BLaER1 treated with 17β-estradiol and CSF1 and Interleukin-3, amounts not matched to agents 10 nM and 100 nM (cell line): Measurements from ENCODE around the gene KLHL4.

ENCODE experiments used
- H3K27ac ChIP-seq, 11 experiments: shearing (Covaris generic); formaldehyde crosslinking; 2 replicates each; pipeline ENCODE4 v1.8.1; 2022
- H3K27me3 ChIP-seq, 11 experiments: shearing (Covaris generic); formaldehyde crosslinking; 2 replicates each; pipeline ENCODE4 v1.8.1; 2022
- H3K36me3 ChIP-seq, 11 experiments: shearing (Covaris generic); formaldehyde crosslinking; 2 replicates each; pipeline ENCODE4 v1.8.1; 2022
- H3K4me1 ChIP-seq, 10 experiments: shearing (Covaris generic); formaldehyde crosslinking; 2 replicates each; pipeline ENCODE4 v1.8.1; 2022
- H3K4me2 ChIP-seq, 11 experiments: shearing (Covaris generic); formaldehyde crosslinking; 2 replicates each; pipeline ENCODE4 v1.8.1; 2022
- H3K4me3 ChIP-seq, 10 experiments: shearing (Covaris generic); formaldehyde crosslinking; 2 replicates each; pipeline ENCODE4 v1.8.1; 2022
- H3K9ac ChIP-seq, 11 experiments: shearing (Covaris generic); formaldehyde crosslinking; 2 replicates each; pipeline ENCODE4 v1.8.1; 2022
- H3K9me3 ChIP-seq, 11 experiments: shearing (Covaris generic); formaldehyde crosslinking; replicated peaks in 1 of 11; 2 replicates each; pipeline ENCODE4 v1.8.1; 2022
- H4K20me1 ChIP-seq, 11 experiments: shearing (Covaris generic); formaldehyde crosslinking; 2 replicates each; pipeline ENCODE4 v1.8.1; 2022
- Cebpa-rat ChIP-seq, 11 experiments: shearing (Covaris generic); IDR thresholded peaks; 2 replicates each; pipeline ENCODE4 v1.8.1; 2022

The KLHL4 gene

GRCh38 chrX:87526281-87526680 lies 8.7 kb downstream of the KLHL4 start:
- H3K4me3 ChIP-seq = no peak overlapping the region
- H3K36me3 ChIP-seq = no peaks in the 10 kb centered on the region
- no peaks in the 10 kb centered on the region; a peak in 1 of 22 replicates for H3K9me3 ChIP-seq
- H3K4me2 ChIP-seq = no peak overlapping the region
- H3K9ac ChIP-seq = no peak overlapping the region
- peaks cover 33 to 79% (median 61%) of the 10 kb centered on the region in 11 experiments; a peak in 21 of 22 replicates for H3K27me3 ChIP-seq
- no peak overlapping the region for H3K27ac ChIP-seq
- no peaks in the 10 kb centered on the region for H3K4me1 ChIP-seq
- no peak for TF ChIP-seq Cebpa-rat (IDR thresholded peaks at IDR 0.05)
- no peaks in the 10 kb centered on the region; a peak in 1 of 22 replicates for H4K20me1 ChIP-seq

- Histone ChIP-seq H3K9ac (no peak overlapping the region), H4K20me1 (no peaks in the 10 kb centered on the region), H3K36me3 (no peaks in the 10 kb centered on the region), H3K27ac (no peak overlapping the region), H3K9me3 (no peaks in the 10 kb centered on the region; a peak in 1 of 22 replicates), H3K4me3 (no peak overlapping the region), H3K4me1 (no peaks in the 10 kb centered on the region), H3K27me3 (peaks cover 23 to 59% (median 42%) of the 10 kb centered on the region in 11 experiments; a peak in 20 of 22 replicates), H3K4me2 (no peak overlapping the region)
- no peak for TF ChIP-seq Cebpa-rat (IDR thresholded peaks at IDR 0.05)
Observed at GRCh38 chrX:87528487-87528886, 10.9 kb downstream of the KLHL4 start.

GRCh38 chrX:87571964-87572363 lies 54.4 kb downstream of the KLHL4 start:
- Histone ChIP-seq H3K4me1 (no peaks in the 10 kb centered on the region), H3K4me3 (no peak overlapping the region), H3K36me3 (no peaks in the 10 kb centered on the region), H3K9me3 (no peaks in the 10 kb centered on the region), H3K27ac (no peak overlapping the region), H3K27me3 (peaks cover 67 to 96% (median 86%) of the 10 kb centered on the region in 11 experiments), H3K9ac (no peak overlapping the region), H3K4me2 (no peak overlapping the region), H4K20me1 (no peaks in the 10 kb centered on the region; a peak in 1 of 22 replicates)
- no peak for TF ChIP-seq Cebpa-rat (IDR thresholded peaks at IDR 0.05)

GRCh38 chrX:87572901-87573300 lies 55.3 kb downstream of the KLHL4 start:
- Histone ChIP-seq H3K27ac (no peak overlapping the region), H3K27me3 (peaks cover 67 to 95% (median 85%) of the 10 kb centered on the region in 11 experiments)
- no peak for TF ChIP-seq Cebpa-rat (IDR thresholded peaks at IDR 0.05)

GRCh38 chrX:87578978-87579377 lies 61.4 kb downstream of the KLHL4 start:
- Histone ChIP-seq H3K27ac (no peak overlapping the region), H4K20me1 (no peaks in the 10 kb centered on the region; a peak in 1 of 22 replicates), H3K36me3 (no peaks in the 10 kb centered on the region), H3K4me2 (no peak overlapping the region), H3K9ac (no peak overlapping the region), H3K9me3 (peaks cover 0 to 13% (median 6%) of the 10 kb centered on the region in 11 experiments; a peak in 11 of 22 replicates), H3K4me3 (no peak overlapping the region), H3K4me1 (no peaks in the 10 kb centered on the region), H3K27me3 (peaks cover 75 to 94% (median 83%) of the 10 kb centered on the region in 11 experiments)
- TF ChIP-seq Cebpa-rat (IDR thresholded peaks at IDR 0.05) = no peak

More at GRCh38 chrX:87572901-87573300, 55.3 kb downstream of the KLHL4 start:
- no peaks in the 10 kb centered on the region for H3K4me1 ChIP-seq
- no peak overlapping the region for H3K9ac ChIP-seq
- H3K36me3 ChIP-seq = no peaks in the 10 kb centered on the region
- no peaks in the 10 kb centered on the region; a peak in 1 of 22 replicates for H4K20me1 ChIP-seq
- H3K4me2 ChIP-seq = no peak overlapping the region
- H3K4me3 ChIP-seq = no peak overlapping the region
- H3K9me3 ChIP-seq = no peaks in the 10 kb centered on the region

GRCh38 chrX:87580862-87581261 lies 63.3 kb downstream of the KLHL4 start:
- Histone ChIP-seq H3K9me3 (peaks cover 0 to 13% (median 6%) of the 10 kb centered on the region in 11 experiments; a peak in 11 of 22 replicates), H4K20me1 (no peaks in the 10 kb centered on the region; a peak in 1 of 22 replicates), H3K4me2 (no peak overlapping the region), H3K9ac (no peak overlapping the region), H3K27me3 (peaks cover 65 to 93% (median 81%) of the 10 kb centered on the region in 11 experiments), H3K4me3 (no peak overlapping the region), H3K4me1 (no peaks in the 10 kb centered on the region), H3K36me3 (no peaks in the 10 kb centered on the region), H3K27ac (no peak overlapping the region)
- TF ChIP-seq Cebpa-rat (IDR thresholded peaks at IDR 0.05) = no peak

- Histone ChIP-seq H3K36me3 (no peaks in the 10 kb centered on the region), H3K9me3 (peaks cover 0 to 13% (median 6%) of the 10 kb centered on the region in 11 experiments; a peak in 11 of 22 replicates), H4K20me1 (no peaks in the 10 kb centered on the region; a peak in 1 of 22 replicates), H3K4me2 (no peak overlapping the region), H3K27ac (no peak overlapping the region), H3K27me3 (peaks cover 61 to 96% (median 86%) of the 10 kb centered on the region in 11 experiments), H3K4me3 (no peak overlapping the region), H3K4me1 (no peaks in the 10 kb centered on the region), H3K9ac (no peak overlapping the region)
- no peak for TF ChIP-seq Cebpa-rat (IDR thresholded peaks at IDR 0.05)
Observed at GRCh38 chrX:87582453-87582852, 64.9 kb downstream of the KLHL4 start.

- H3K9ac ChIP-seq = no peak overlapping the region
- TF ChIP-seq Cebpa-rat (IDR thresholded peaks at IDR 0.05) = no peak
Observed at GRCh38 chrX:87583679-87584078, 66.1 kb downstream of the KLHL4 start.

GRCh38 chrX:87616371-87616770 lies 98.8 kb downstream of the KLHL4 start:
- H3K4me2 ChIP-seq = no peak overlapping the region
- no peaks in the 10 kb centered on the region for H3K4me1 ChIP-seq
- H3K36me3 ChIP-seq = no peaks in the 10 kb centered on the region
- H3K27me3 ChIP-seq = peaks cover 56 to 98% (median 90%) of the 10 kb centered on the region in 11 experiments
- no peak overlapping the region for H3K9ac ChIP-seq
- no peaks in the 10 kb centered on the region for H3K9me3 ChIP-seq
- no peak overlapping the region for H3K4me3 ChIP-seq
- no peak overlapping the region for H3K27ac ChIP-seq
- H4K20me1 ChIP-seq = no peaks in the 10 kb centered on the region
- no peak for TF ChIP-seq Cebpa-rat (IDR thresholded peaks at IDR 0.05)

More at GRCh38 chrX:87583679-87584078, 66.1 kb downstream of the KLHL4 start:
- Histone ChIP-seq H3K36me3 (no peaks in the 10 kb centered on the region), H4K20me1 (no peaks in the 10 kb centered on the region; a peak in 1 of 22 replicates), H3K4me1 (no peaks in the 10 kb centered on the region), H3K9me3 (peaks cover 0 to 13% (median 6%) of the 10 kb centered on the region in 11 experiments; a peak in 11 of 22 replicates), H3K27ac (no peak overlapping the region), H3K27me3 (peaks cover 58 to 99% (median 90%) of the 10 kb centered on the region in 11 experiments), H3K4me3 (no peak overlapping the region), H3K4me2 (no peak overlapping the region)

GRCh38 chrX:87621697-87622096 lies 104.1 kb downstream of the KLHL4 start:
- Histone ChIP-seq H3K9me3 (no peaks in the 10 kb centered on the region; a peak in 1 of 22 replicates), H3K9ac (no peak overlapping the region), H3K27ac (no peak overlapping the region), H4K20me1 (no peaks in the 10 kb centered on the region), H3K4me3 (no peak overlapping the region), H3K36me3 (no peaks in the 10 kb centered on the region), H3K4me2 (no peak overlapping the region), H3K4me1 (no peaks in the 10 kb centered on the region), H3K27me3 (peaks cover 65 to 98% (median 93%) of the 10 kb centered on the region in 11 experiments)
- no peak for TF ChIP-seq Cebpa-rat (IDR thresholded peaks at IDR 0.05)
